GM15510 (cell line): ENCODE results near the gene NYAP2.

Experiments
- POLR2A ChIP-seq: IDR thresholded peaks from 3 replicates; pipeline ENCODE4 v1.6.1; 2011; ENCODE audit warnings: borderline replicate concordance; ENCODE audit not compliant: insufficient read length; ENCODE audit errors: extremely low read depth

The NYAP2 gene

GRCh38 chr2:225415341-225415740 is 15.8 kb downstream of the NYAP2 start:
- no peak for TF ChIP-seq POLR2A

- no peak for TF ChIP-seq POLR2A
These were observed 16.3 kb downstream of the NYAP2 start for GRCh38 chr2:225415792-225416191.

GRCh38 chr2:225416616-225417367 is 17.3 kb downstream of the NYAP2 start:
- no peak for TF ChIP-seq POLR2A

- no peak for TF ChIP-seq POLR2A
These were observed 19.5 kb downstream of the NYAP2 start for GRCh38 chr2:225419033-225419432.

- TF ChIP-seq POLR2A = no peak
These were observed 22.6 kb downstream of the NYAP2 start for GRCh38 chr2:225422145-225422544.

- TF ChIP-seq POLR2A = no peak
These were observed 25.8 kb downstream of the NYAP2 start for GRCh38 chr2:225425284-225425683.

GRCh38 chr2:225428360-225428759 is 28.9 kb downstream of the NYAP2 start:
- TF ChIP-seq POLR2A = no peak

- TF ChIP-seq POLR2A = no peak
These were observed 30.2 kb downstream of the NYAP2 start for GRCh38 chr2:225429717-225430116.

GRCh38 chr2:225431105-225431863 is 31.8 kb downstream of the NYAP2 start:
- no peak for TF ChIP-seq POLR2A

- TF ChIP-seq POLR2A = no peak
These were observed 34.5 kb downstream of the NYAP2 start for GRCh38 chr2:225434014-225434413.

- TF ChIP-seq POLR2A = no peak
These were observed 37.8 kb downstream of the NYAP2 start for GRCh38 chr2:225437319-225437718.

GRCh38 chr2:225438248-225438647 is 38.7 kb downstream of the NYAP2 start:
- TF ChIP-seq POLR2A = no peak

GRCh38 chr2:225452677-225453076 is 53.2 kb downstream of the NYAP2 start:
- TF ChIP-seq POLR2A = no peak

- TF ChIP-seq POLR2A = no peak
These were observed 54.9 kb downstream of the NYAP2 start for GRCh38 chr2:225454412-225454811.

- no peak for TF ChIP-seq POLR2A
These were observed 57.2 kb downstream of the NYAP2 start for GRCh38 chr2:225456619-225457260.

- no peak for TF ChIP-seq POLR2A
These were observed 58.0 kb downstream of the NYAP2 start for GRCh38 chr2:225457482-225457881.

- TF ChIP-seq POLR2A = no peak
These were observed 59.1 kb downstream of the NYAP2 start for GRCh38 chr2:225458431-225459117.
